CD14-positive monocyte (primary cell): ENCODE results near the gene PHLDB2. TPM values are rescaled to one million over a fixed set of nuclear protein-coding genes. Genes with fewer than 3 reads are reported as not detected.

Source experiments
- DNase-seq, 3 donors: peaks; one replicate each; pipeline ENCODE4 v3.0.0-alpha.2; 2011 to 2022
- H2AFZ ChIP-seq: 2 replicates; pipeline ENCODE4 v1.6.0; 2012; ENCODE audit warnings: mild to moderate bottlenecking, low read depth, low read length, inconsistent platforms; ENCODE audit not compliant: insufficient read depth, poor library complexity, severe bottlenecking
- H3K27ac ChIP-seq, 2 donors: 1 replicate in 1 of 2; 2 replicates in 1 of 2; pipeline ENCODE4 v1.5.1; 2012 to 2013; ENCODE audit warnings: low read length in 2 of 2, control low read depth in 1 of 2, inconsistent platforms in 1 of 2, low read depth in 1 of 2, mild to moderate bottlenecking in 1 of 2
- H3K27me3 ChIP-seq, 2 donors: one replicate each; pipeline versions ENCODE4 v1.6.0 to v1.6.1; 2011 to 2013; ENCODE audit warnings: low read length in 2 of 2; ENCODE audit not compliant: control insufficient read depth in 2 of 2, insufficient read depth in 2 of 2
- H3K36me3 ChIP-seq, 2 donors: replicated peaks in 1 of 2; 1 replicate in 1 of 2; 2 replicates in 1 of 2; pipeline versions ENCODE4 v1.5.1 to v1.6.1; 2012 to 2013; ENCODE audit warnings: low read length in 2 of 2, control low read depth in 1 of 2, inconsistent platforms in 1 of 2, mild to moderate bottlenecking in 1 of 2; ENCODE audit not compliant: insufficient read depth in 2 of 2, control insufficient read depth in 1 of 2
- H3K4me1 ChIP-seq, 2 donors: 1 replicate in 1 of 2; 2 replicates in 1 of 2; pipeline versions ENCODE4 v1.5.1 to v1.6.1; 2012 to 2013; ENCODE audit warnings: low read length in 2 of 2, control low read depth in 1 of 2, inconsistent platforms in 1 of 2, mild to moderate bottlenecking in 1 of 2, moderate library complexity in 1 of 2; ENCODE audit not compliant: insufficient read depth in 2 of 2, control insufficient read depth in 1 of 2
- H3K4me2 ChIP-seq: replicated peaks from 2 replicates; pipeline ENCODE3; 2012; ENCODE audit warnings: low read length, moderate library complexity, mild to moderate bottlenecking; ENCODE audit not compliant: poor library complexity, severe bottlenecking; ENCODE audit errors: extremely low read depth
- H3K4me3 ChIP-seq, 3 experiments: fragments of 200-600 bp in 1 of 3; sonication (generic) in 1 of 3; replicated peaks in 1 of 3; 1 replicate in 2 of 3; 2 replicates in 1 of 3; pipeline ENCODE4 v1.5.1; 2011 to 2013; ENCODE audit warnings: low read length in 3 of 3, mild to moderate bottlenecking in 3 of 3, control low read depth in 2 of 3, low read depth in 2 of 3, inconsistent platforms in 1 of 3, moderate library complexity in 1 of 3
- H3K79me2 ChIP-seq: 2 replicates; pipeline ENCODE4 v1.6.0; 2012; ENCODE audit warnings: mild to moderate bottlenecking, control low read depth, inconsistent platforms, low read length, moderate library complexity; ENCODE audit not compliant: insufficient read depth
- H3K9ac ChIP-seq: 2 replicates; pipeline ENCODE4 v1.6.0; 2017; ENCODE audit warnings: low read length, mild to moderate bottlenecking; ENCODE audit not compliant: insufficient read depth, poor library complexity, severe bottlenecking
- H3K9me3 ChIP-seq, 2 donors: replicated peaks in 1 of 2; 1 replicate in 1 of 2; 2 replicates in 1 of 2; pipeline versions ENCODE4 v1.5.1 to v1.6.1; 2012 to 2013; ENCODE audit warnings: low read length in 2 of 2, control low read depth in 1 of 2; ENCODE audit not compliant: control insufficient read depth in 1 of 2, insufficient read depth in 1 of 2
- H4K20me1 ChIP-seq: 2 replicates; pipeline ENCODE4 v1.6.0; 2012; ENCODE audit warnings: mild to moderate bottlenecking, low read length, control low read depth, moderate library complexity; ENCODE audit not compliant: insufficient read depth
- H3K27ac Mint-ChIP-seq, 7 donors: one replicate each; pipeline ENCODE4 v1.8.0; 2020; ENCODE audit warnings: mild to moderate bottlenecking in 7 of 7, mixed read lengths in 7 of 7, moderate library complexity in 6 of 7, inconsistent platforms in 2 of 7
- H3K27me3 Mint-ChIP-seq, 3 donors: one replicate each; pipeline ENCODE4 v1.8.0; 2021 to 2022; ENCODE audit warnings: low read depth in 3 of 3, mild to moderate bottlenecking in 3 of 3, mixed read lengths in 3 of 3, moderate library complexity in 3 of 3, inconsistent platforms in 1 of 3
- H3K36me3 Mint-ChIP-seq, 2 donors: one replicate each; pipeline ENCODE4 v1.8.0; 2020; ENCODE audit warnings: mixed read lengths in 2 of 2, inconsistent platforms in 1 of 2, mild to moderate bottlenecking in 1 of 2
- H3K4me1 Mint-ChIP-seq: one replicate; pipeline ENCODE4 v1.8.0; 2020; ENCODE audit warnings: mild to moderate bottlenecking, mixed read lengths
- H3K4me3 Mint-ChIP-seq, 2 donors: one replicate each; pipeline ENCODE4 v1.8.0; 2020; ENCODE audit warnings: mild to moderate bottlenecking in 2 of 2, mixed read lengths in 2 of 2, moderate library complexity in 1 of 2
- H3K9me3 Mint-ChIP-seq, 7 donors: one replicate each; pipeline ENCODE4 v1.8.0; 2020 to 2022; ENCODE audit warnings: mixed read lengths in 7 of 7, mild to moderate bottlenecking in 6 of 7, moderate library complexity in 6 of 7, inconsistent platforms in 2 of 7
- whole genome bisulfite sequencing: methylation state at CpG from one replicate; pipeline ENCODE4 v1.1.5; 2013; ENCODE audit warnings: missing lambda C conversion rate; ENCODE audit not compliant: insufficient coverage; 5-methylcytosine and 5-hydroxymethylcytosine counted together
- intact Hi-C, 2 donors: fragments of 100-400 bp; cut with micrococcal nuclease; formaldehyde crosslinking; loops; one replicate each; pipeline versions ENCODE4 v1.15.0 to v1.15.1; 2023
- polyA plus RNA-seq, 3 donors: library from polyadenylated mRNA; depleted of rRNA in 1 of 3; unstranded in 2 of 3; stranded (reverse) in 1 of 3; fragments of 300-500 nt in 2 of 3; fragments of >200 nt in 1 of 3; fragmentation: Illumina TruSeq in 2 of 3; gene quantifications; 1 replicate in 2 of 3; 2 replicates in 1 of 3; pipeline ENCODE4 v1.2.3, GENCODE V29; 2012 to 2021
- TF ChIP-seq, protein P1 (sequence below): fragments of 200-600 bp; IDR thresholded peaks from one replicate; pipeline ENCODE4 v1.8.0; 2022; ENCODE audit warnings: antibody characterized with exemption, mild to moderate bottlenecking

Gene PHLDB2
- polyA plus RNA-seq, 3 donors = 0.08 TPM; not detected in 2

DNA sequence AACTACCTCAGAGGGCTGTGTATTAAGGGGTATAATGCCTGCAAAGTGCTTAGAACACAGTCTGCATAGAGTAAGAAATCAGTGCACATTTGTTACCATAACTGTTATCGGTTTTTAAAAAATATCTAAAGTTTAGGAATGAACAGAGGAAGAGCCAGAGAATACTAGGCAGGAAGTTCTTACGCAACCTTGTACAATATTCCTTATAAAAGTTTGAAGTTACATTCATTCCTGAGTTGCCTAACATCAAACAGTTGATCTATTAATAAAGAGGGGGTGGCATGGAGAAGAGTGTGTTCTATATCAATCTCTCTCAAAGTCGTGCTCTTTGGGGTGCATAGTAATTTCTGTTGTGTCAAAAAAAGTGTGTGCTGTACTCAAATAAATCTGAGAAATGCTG is 22.0 kb upstream of the PHLDB2 start:
- peaks cover 0 to 2% (median 0%) of the 10 kb centered on the region in 7 donors for H3K9me3 Mint-ChIP-seq
- Histone ChIP-seq H3K79me2 (no peaks in the 10 kb centered on the region), H3K27me3 (no peaks in the 10 kb centered on the region), H3K4me1 (no peaks in the 10 kb centered on the region), H3K9me3 (no peaks in the 10 kb centered on the region), H3K9ac (no peak overlapping the region), H4K20me1 (no peaks in the 10 kb centered on the region), H3K27ac (no peak overlapping the region), H3K4me3 (no peak overlapping the region), H3K4me2 (no peak overlapping the region), H3K36me3 (no peaks in the 10 kb centered on the region), H2AFZ (no peak overlapping the region)
- no peaks in the 10 kb centered on the region for H3K36me3 Mint-ChIP-seq
- H3K4me1 Mint-ChIP-seq = no peaks in the 10 kb centered on the region
- no peaks in the 10 kb centered on the region for H3K27me3 Mint-ChIP-seq
- no peak overlapping the region for H3K4me3 Mint-ChIP-seq
- no peak for DNase-seq
- TF ChIP-seq, protein P1, sequence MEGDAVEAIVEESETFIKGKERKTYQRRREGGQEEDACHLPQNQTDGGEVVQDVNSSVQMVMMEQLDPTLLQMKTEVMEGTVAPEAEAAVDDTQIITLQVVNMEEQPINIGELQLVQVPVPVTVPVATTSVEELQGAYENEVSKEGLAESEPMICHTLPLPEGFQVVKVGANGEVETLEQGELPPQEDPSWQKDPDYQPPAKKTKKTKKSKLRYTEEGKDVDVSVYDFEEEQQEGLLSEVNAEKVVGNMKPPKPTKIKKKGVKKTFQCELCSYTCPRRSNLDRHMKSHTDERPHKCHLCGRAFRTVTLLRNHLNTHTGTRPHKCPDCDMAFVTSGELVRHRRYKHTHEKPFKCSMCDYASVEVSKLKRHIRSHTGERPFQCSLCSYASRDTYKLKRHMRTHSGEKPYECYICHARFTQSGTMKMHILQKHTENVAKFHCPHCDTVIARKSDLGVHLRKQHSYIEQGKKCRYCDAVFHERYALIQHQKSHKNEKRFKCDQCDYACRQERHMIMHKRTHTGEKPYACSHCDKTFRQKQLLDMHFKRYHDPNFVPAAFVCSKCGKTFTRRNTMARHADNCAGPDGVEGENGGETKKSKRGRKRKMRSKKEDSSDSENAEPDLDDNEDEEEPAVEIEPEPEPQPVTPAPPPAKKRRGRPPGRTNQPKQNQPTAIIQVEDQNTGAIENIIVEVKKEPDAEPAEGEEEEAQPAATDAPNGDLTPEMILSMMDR = no peak
- intact Hi-C loops = no loop called here
- no peak overlapping the region for H3K27ac Mint-ChIP-seq
- WGBS = no CpG with 5 or more reads among the region's 3 CpGs

- no peak overlapping the region for H3K4me3 ChIP-seq
- intact Hi-C loops = no loop called here
- Mint-ChIP-seq H3K4me1 (no peaks in the 10 kb centered on the region), H3K27ac (no peak overlapping the region), H3K36me3 (no peaks in the 10 kb centered on the region), H3K27me3 (peaks cover 0 to 3% (median 0%) of the 10 kb centered on the region in 3 donors), H3K4me3 (no peak overlapping the region), H3K9me3 (peaks cover 0 to 2% (median 0%) of the 10 kb centered on the region in 7 donors)
- 79% methylated on average over 3 of the region's 5 CpGs for whole genome bisulfite sequencing
- H3K4me1 ChIP-seq = no peaks in the 10 kb centered on the region
- no peaks in the 10 kb centered on the region for H3K27me3 ChIP-seq
- H3K9ac ChIP-seq = no peak overlapping the region
- H3K4me2 ChIP-seq = no peak overlapping the region
- TF ChIP-seq, protein P1 = no peak
- no peaks in the 10 kb centered on the region for H4K20me1 ChIP-seq
- no peak overlapping the region for H2AFZ ChIP-seq
- DNase-seq = no peak
- H3K36me3 ChIP-seq = no peaks in the 10 kb centered on the region
- H3K79me2 ChIP-seq = no peaks in the 10 kb centered on the region
- no peak overlapping the region for H3K27ac ChIP-seq
- H3K9me3 ChIP-seq = no peaks in the 10 kb centered on the region
These were observed 20.9 kb upstream of the PHLDB2 start for GRCh38 chr3:111838133-111838532.
